CD4-positive, alpha-beta T cell treated with Interleukin-12 subunit alpha and Interleukin-12 subunit beta, for 1 hour (primary cell): ENCODE data around the gene OSM.
"Not testable (repeated sequence)": the region's sequence is repeated elsewhere in the genome, so short reads cannot be mapped to it uniquely, and the experiment has no call there.

Experiments used
- DNase-seq: peaks from one replicate; pipeline ENCODE4 v3.0.0-alpha.2; 2020

The OSM gene

DNA sequence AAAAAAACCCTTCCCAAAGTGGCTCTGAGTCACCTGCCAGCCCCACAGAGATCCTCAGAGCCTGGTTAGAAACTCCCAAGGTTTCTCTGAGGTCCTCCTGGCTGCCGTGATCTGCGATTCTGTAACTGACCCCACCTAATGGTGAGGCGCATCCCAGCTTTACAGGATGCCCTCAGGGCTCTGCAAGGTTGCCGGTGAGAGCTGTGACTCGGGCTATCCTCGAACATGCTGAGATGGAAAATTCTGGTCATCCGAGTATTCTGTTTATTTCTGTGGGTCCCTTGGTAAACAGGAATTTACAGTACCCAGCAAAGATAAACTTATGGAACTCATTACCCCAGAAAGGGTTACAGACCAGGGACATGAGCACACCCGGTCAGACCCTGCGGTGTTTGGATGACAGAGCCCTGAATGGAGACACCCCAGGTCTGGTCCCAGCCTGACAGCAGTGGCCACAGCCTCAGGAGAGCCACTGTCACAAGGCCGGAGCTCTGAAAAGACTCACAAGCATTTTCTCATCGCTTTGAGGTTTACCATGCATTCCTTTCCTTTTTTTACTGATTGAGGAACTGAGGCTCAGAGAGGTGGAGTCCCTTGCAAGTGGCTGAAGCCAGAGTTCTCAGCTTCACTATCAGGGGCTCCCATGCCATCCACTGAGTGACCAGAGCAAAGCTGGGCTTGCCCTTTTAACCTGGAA is 42.3 kb downstream of the OSM start:
- DNase-seq = no peak

DNA sequence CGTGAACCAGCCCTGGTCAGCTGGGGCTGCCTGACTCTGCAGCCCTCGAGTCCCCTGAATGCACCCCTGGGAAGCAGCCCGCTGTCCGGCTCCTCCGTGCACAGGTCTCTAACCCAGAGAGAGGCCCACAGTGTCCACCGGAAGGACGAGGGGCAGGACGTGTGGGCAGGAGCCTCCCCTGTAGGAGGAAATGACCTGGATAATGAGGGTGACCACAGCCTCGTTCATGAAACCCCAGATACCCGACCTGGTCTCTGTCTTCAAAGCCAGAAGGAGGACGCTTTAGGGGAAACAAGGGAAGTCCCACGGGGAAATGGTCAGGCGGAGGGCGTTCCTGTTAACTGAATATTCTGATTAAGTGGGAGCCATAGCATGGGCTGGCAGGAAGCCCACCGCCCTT is 43.3 kb downstream of the OSM start:
- DNase-seq = no peak

DNA sequence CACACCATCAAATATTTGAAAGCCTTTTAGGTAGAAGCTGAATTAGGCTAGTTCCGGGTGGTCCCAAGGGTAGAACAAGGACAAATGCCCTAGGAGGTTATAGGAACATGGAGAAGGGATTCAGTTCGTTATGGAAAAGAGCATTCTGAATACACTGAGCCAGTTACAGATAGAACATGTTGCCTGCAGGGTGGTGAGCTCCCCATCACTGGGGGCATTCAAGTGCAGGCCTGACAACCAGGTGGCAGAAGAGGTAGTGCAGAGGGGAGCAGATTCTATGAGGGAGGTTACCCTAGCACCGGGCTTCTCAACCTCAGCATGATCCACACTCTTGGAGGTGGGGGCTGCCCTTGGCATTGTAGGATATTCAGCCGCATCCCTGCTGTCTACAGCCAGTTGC is 44.3 kb downstream of the OSM start:
- DNase-seq = no peak

DNA sequence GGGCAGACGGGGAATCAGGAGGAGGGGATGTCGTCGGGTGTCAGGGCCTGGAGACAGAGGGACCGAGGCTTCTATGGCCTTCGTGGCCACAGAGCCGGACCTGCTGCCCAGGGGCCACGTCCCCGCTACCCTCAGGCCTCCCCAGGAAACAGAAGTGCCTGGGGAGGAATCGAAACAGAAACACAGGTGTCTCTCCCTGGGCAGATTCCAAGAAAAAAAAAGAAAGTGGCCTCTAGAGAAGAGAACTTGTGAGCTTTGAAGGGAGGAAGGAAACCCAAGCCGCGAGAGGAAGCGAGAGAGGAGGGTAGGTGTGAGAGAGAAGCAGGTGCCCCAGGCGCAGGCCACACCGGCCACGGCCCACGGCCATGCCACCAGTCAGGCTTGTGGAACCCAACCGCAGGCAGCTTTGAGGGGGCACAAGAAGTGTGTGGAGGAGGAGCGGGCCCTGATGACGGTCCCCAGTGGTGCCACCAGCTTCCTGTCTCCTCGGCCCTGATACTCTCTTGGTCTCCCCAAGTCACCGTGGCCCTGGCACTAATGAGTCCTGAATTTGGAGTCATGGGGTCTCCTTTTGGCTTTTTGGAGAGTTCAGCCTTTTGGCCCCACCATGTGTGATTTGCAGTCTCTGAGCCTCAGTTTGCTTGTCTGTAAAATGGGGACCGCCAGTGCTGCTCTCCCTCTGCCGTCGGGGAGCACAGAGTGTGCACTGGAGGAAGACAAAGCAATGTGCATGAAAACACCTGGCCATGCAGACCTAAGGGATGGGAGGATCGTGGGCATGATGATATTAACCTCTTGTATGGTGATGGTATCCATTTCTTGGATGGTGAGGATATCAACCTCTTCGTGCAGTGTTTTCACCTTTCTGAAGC is 45.3 kb downstream of the OSM start:
- peak; percentile 72 for DNase-seq

DNA sequence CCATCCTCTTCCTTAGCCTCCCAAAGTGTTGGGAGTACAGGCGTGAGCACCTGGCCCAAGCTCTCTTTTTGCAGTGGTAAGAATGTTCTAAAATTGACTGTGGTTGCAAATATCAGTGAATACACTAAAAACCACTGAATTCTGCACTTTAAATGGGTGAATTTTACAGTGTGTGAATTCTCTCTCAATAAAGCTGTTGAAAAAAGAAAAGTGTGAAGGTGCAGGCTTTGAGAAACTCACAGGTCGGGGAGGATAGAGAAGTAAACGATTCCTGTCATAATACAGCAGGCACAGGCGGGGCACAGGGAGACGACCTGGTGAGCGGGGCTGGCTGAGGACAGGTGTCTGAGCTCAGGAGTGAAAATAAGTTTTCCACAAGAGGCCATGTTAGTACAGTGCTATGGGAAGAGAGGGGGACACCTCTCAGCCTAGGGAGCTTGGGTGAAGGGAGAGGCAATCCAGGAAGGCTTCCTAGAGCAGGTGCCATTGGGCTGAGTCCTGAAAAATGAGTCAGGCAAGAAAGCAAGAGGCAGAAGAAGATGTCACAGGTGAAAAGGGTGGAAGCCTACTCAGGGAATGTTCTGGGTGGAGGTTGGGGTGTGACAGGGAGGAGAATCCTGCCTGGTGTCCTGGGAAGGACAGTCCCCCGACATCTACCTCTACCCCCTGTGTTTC is 46.2 kb downstream of the OSM start:
- no peak for DNase-seq

DNA sequence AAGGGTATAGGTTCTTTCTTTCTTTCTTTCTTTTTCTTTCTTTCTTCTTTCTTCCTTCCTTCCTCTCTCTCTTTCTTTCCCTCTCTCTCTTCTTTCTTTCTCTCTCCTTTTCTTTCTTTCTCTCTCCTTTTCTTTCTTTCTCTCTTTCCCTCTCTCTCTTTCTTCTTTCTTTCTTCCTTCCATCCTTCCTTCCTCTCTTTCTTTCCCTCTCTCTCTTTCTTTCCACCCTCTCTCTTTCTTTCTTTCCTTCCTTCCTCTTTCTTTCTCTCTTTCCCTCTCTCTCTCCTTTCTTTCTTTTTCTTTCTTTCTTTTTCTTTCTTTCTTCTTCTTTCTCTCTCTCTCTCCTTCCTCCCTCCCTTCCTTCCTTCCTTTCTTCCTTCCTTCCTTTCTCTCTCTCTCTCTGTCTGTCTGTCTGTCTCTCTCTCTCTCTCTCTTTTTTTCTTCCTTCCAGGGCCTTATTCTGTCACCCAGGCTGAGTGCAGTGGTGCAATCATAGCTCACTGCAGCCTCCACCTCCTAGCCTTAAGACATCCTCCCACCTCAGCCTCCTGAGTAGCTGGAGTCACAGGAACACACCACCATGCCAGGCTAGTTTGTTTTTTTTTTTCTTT is 46.9 kb downstream of the OSM start:
- no peak for DNase-seq

DNA sequence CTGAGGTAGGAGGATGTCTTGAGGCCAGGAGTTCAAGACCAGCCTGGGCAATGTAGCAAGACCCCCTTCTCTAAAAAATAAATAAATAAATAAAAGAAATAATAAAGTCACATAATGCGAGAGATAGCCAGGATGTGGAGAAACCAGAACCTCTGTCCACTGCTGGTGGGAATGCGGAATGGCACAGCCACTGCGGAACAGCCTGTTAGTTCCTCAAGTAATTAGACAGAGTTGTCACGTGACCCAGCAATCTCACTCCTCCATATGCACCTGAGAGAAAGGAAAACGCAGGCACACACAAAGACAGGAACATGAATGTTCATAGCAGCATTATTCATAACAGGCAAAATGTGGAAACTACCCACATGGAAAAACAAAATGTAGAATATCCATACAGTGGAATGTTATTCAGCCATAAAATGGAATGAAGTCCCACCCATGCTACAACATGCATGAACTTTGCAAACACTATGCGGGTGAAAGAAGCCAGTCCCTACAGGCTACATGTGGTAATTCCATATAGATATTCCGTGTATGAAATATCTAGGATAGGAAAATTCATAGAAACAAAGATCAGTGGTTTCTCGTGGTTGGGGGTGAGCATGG is 47.5 kb downstream of the OSM start:
- no peak for DNase-seq

DNA sequence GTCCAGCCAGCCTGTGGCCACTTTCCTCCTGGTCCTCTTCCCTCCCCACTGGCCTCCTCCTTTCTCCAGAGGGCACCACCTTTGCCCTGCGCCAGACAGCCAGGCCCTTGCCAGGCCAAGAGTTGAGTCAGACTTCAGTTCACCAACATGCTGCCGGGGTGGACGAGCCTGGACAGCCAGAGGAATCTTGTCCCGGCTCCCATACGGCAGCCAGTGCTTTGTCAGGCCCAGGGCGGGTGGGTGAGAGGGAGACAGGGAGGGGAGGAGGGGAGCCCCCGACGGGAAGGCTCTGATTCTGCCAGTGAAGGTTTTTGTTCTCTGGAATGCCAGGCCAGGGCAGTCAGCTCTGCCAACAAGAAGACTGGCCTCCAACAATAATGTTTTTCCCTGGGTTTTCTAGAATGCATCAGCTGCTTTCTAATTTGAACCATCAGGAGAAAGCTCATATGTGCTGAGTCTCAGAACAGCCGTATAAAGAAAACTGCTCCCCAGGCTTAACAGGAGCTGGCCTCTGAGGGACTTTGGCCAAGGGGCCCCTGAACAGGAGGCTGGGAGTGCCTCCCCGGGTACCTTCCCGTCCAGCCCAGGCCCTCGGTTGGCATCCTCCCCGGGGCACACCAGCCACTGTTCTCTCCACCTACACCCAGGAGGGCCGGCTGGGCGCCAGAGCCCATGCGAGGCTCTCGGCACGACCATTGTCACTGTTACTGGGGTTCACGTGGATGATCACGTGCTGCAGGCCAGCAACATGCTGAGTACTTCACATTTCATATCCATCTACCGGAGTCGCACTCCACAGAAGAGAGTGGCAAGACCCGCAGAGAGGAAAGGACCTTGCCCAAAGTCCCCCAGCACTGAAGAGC is 48.7 kb downstream of the OSM start:
- DNase-seq = no peak

DNA sequence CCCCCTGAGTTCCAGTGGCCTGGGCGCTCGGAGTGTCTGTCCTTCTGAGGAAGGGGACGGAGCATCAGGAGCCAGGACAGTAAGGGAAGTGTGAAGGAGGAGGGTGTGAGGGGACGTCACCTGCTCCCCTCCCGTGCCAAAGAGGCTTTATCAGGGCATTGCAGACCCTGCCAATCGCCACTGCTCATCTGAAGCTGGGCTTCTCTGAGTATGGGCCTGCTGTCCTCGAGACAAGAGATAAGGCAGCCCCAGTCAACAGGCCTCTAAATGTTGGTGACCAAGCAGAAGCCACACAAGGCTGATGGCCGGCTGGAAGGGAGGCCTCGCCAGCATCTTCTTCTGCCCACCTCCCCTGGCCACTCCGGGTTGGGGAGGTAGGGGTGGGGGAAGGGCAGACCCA is 49.9 kb downstream of the OSM start:
- no peak for DNase-seq

DNA sequence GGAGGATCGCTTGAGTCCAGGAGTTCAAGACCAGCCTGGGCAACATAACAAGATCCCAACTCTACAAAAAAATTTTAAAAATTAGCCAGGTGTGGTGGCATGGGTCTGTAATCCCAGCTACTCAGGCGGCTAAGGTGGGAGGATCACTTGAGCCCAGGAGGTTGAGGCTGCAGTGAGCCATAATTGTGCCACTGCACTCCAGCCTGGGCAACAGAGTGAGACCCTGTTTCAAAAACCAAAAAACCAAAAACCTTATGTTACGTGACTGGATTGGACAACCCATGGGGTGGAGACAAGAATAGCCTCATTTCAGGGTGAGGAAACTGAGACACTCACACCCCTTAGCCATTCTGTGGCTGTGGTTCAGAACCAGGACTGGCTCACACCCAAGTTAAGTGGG is 50.4 kb downstream of the OSM start:
- DNase-seq = not testable (repeated sequence)

DNA sequence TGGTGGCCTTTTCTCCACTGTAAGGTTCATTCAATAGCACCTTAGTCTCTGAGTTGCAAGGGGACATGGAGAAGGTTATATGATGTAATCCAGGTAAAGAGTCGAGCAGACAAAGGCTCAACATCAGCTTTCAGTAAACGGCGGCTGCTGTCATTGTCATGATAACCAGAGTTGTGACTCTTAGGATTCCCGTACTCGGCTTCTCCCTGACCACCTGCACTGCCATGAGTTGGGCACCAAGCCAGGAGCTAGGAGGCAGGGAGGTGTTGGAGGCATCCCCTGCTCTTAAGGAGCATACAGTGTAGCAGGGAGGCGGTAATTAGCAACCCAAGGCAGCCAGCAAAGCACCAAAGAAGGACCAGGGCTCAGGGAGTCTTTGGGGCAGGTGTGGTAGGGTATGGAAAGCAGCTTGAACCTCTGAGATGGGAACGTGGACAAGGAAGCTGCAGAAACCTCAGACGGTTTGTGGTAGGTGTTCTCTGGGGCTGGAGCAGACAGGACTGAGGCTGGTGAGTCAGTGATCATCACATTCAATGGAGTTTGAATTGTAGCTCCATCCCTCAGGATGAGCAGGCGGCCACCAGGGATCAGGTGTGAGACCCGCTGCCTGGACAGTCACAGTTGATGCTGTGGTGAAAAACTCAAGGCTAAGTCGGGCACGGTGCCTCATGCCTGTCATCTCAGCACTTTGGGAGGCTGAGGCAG is 51.8 kb downstream of the OSM start:
- DNase-seq = no peak

DNA sequence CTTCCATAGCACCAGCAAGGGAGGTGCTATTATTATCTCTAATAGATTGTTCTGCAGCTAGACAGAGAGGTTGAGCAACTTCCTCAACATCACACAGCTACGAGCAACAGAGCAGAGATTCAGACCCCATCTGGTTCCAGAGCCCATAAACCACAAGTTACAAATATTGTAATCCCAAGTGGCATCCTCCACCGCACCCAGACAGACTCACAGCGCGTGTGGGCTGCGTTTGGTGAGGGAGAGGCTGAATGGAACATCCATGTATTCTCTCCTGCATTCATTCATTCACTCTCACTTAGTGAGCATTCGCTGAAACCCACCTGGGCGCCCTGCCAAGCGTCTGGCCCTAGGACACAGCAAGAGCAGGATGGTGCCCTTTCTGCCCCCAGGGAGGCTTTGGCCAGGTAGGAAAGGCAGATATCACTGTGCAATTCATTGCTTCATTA is 53.6 kb downstream of the OSM start:
- DNase-seq = no peak
